PC-9 (cell line): Measurements from ENCODE around the gene C11orf86.
"Not testable (repeated sequence)": the region's sequence is repeated elsewhere in the genome, so short reads cannot be mapped to it uniquely, and the experiment has no call there.

Source experiments
- CTCF ChIP-seq: fragments of 200-600 bp; sonication (generic); conservative IDR thresholded peaks from 2 replicates; pipeline ENCODE4 v1.6.1; 2017; ENCODE audit warnings: mixed run types, antibody characterized with exemption, mild to moderate bottlenecking, moderate library complexity
- EZH2 ChIP-seq: fragments of 200-600 bp; sonication (generic); IDR thresholded peaks from 2 replicates; pipeline ENCODE4 v1.8.0; 2017; ENCODE audit warnings: antibody characterized with exemption, low read depth

GRCh38 chr11:66988741-66989140, 13.6 kb downstream of the C11orf86 start:
- TF ChIP-seq CTCF, EZH2: not testable (repeated sequence)
